ENCODE measurements around the gene UGT2A1.
A peak's percentile ranks its signal among the peaks of the same experiment; 100 is the strongest.

UGT2A1 gene

DNA sequence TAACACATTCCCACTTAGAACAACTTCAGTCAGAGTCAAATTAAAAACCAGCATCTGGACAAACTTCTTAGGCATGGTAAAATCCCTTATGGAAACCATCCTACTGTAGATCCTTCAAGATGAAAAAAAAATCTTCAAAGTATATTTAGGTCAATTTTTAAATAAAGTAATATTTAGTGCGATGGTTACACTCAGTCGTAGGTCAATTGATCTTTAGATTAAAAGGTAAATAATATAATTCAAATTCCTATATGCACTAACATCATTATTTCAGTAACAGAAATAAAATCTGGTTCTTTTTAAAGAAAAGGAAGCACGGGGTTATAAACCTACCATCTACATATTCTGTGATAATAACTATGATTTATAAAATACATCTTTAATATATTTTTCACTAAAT, 13.5 kb downstream of the UGT2A1 start, which contains the start of gene UGT2A2:
UGT2A2 (minus strand) TSS at position 101 of the 400 bp plus-strand sequence; CDS start at position 99, 2 bp downstream.
- ATAC-seq (no peak), DNase-seq (ENCODE audit: low spot score in 2 of 2) (no peak)
- H3K9me3 Mint-ChIP-seq = peaks cover 12% of the 10 kb centered on the region
- no peak within 1 kb of the TSS for H3K27ac Mint-ChIP-seq
- H3K4me1 Mint-ChIP-seq = no peaks in the 10 kb centered on the region
- no peaks in the 10 kb centered on the region for H3K36me3 Mint-ChIP-seq
- H3K4me3 Mint-ChIP-seq = no peak within 1 kb of the TSS

DNA sequence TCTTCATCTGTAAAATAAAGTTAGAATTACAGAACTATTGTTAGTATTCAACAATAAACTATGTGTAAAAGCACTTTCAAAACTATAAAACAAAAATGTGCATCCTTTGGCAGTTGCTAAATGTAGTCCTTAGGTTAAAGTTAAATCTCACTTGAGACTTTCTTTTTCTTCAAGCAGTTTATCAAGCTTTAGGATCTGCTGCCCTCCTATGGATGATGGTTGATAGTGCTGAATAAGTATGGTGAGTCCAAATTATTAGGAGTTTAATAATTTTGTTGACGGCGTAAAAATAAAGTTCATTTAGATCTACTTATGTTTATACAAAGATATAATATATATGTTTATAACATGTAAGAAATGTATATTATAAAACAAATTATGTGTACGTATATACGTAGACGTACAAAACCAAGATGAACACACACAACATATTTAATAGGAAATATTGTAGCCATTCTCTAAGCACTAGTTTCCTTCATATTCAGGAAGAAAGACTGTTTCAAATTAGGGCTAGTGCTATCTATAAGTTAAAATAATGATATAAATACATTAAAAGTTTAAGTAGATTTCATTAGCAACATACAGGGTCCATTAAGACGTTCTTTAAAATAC, 35.9 kb downstream of the UGT2A1 start:
- peaks cover 12% of the 10 kb centered on the region for H3K9me3 Mint-ChIP-seq
- no peak overlapping the region for H3K4me3 Mint-ChIP-seq
- no peaks in the 10 kb centered on the region for H3K4me1 Mint-ChIP-seq
- ATAC-seq = no peak
- no peak for DNase-seq (ENCODE audit: low spot score in 2 of 2)
- no peak overlapping the region for H3K27ac Mint-ChIP-seq
- H3K36me3 Mint-ChIP-seq = no peaks in the 10 kb centered on the region

DNA sequence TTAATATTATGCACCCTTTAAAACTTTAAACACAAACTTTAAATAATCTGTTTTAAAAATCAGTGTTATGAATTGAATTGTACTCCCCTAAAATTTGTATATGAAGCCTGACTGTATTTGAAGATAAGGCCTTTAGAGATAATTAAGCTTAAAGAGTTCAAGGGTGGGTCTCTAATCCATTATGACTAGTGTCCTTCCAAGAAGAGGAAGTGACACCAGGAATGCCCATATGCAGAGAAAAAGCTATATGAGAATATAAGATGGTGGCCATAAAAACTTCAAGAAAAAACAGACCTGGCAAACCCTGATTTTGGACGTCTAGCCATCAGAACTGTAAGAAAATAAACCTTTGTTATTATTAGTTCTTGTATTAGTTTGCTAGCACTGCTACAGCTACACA, 42.6 kb downstream of the UGT2A1 start:
- ATAC-seq (no peak), DNase-seq (ENCODE audit: low spot score in 2 of 2) (no peak)
- Mint-ChIP-seq H3K36me3 (no peaks in the 10 kb centered on the region), H3K4me3 (no peak overlapping the region), H3K4me1 (no peaks in the 10 kb centered on the region), H3K9me3 (peaks cover 3% of the 10 kb centered on the region), H3K27ac (no peak overlapping the region)

DNA sequence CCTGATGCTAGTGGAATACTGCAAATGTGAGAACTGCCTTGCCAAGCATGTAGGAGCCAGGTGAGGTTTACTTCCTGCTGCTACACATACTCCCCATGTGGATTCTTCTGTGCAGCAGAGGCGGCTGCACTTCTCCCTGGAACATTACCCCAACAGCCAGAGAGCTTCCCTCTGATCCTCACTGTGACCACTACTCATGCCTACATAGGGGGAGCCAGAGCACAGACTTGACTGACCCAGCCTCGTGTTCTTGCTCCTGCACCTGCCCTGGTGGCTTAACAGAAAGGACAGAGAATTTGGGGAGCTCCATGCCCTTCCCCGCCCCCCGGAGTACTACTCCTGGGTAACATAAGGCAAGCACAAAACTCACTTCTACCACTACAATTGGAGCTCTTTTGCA, 52.0 kb downstream of the UGT2A1 start:
- peaks cover 4% of the 10 kb centered on the region for H3K9me3 Mint-ChIP-seq

DNA sequence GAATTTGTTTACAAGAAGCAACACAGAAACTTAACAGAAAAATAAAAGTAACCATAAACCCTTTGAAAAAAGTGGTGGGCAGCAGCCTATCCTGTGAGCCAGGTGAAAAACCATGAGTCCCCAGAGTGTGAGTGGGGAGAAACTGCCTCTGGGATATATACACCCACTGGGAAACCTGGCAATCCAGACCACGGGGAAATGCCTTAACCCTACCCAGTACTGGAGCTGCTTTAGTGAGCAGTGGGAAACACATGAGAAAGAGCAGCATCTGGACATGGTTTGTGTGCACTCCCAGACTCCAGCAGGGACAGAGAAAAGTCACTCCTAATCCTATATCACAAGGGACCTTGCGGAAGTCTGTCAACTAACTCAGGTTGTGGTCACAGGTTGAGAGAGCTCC, 53.0 kb downstream of the UGT2A1 start:
- Mint-ChIP-seq H3K4me1 (no peaks in the 10 kb centered on the region), H3K36me3 (no peaks in the 10 kb centered on the region), H3K27ac (no peak overlapping the region), H3K9me3 (peaks cover 6% of the 10 kb centered on the region), H3K4me3 (no peak overlapping the region)
- ATAC-seq (no peak), DNase-seq (ENCODE audit: low spot score in 2 of 2) (no peak)

More for the DNA sequence above, 52.0 kb downstream of the UGT2A1 start:
- Mint-ChIP-seq H3K4me1 (no peaks in the 10 kb centered on the region), H3K27ac (no peak overlapping the region), H3K36me3 (no peaks in the 10 kb centered on the region), H3K4me3 (no peak overlapping the region)
- DNase-seq (ENCODE audit: low spot score in 2 of 2) = no peak
- no peak for ATAC-seq

DNA sequence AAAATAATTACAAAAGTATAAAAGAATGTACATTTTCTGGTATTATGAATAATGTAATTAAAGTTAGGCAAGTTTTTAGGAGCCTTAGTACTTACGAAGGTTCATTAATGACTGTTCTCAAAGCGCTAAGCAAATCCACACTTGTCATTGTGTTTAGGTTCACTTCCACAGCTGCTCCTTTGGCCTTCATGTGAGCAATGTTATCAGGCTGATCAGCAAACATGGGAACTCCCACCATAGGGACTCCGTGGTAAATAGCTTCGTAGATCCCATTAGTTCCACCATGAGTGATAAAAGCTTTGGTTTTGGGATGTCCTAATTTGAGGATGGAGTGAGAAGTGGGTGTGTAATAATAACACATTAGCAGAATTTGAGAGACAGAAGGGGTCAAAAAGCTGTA, 58.7 kb downstream of the UGT2A1 start:
- no peak overlapping the region for H3K4me3 Mint-ChIP-seq
- DNase-seq (ENCODE audit: low spot score in 2 of 2) = no peak

DNA sequence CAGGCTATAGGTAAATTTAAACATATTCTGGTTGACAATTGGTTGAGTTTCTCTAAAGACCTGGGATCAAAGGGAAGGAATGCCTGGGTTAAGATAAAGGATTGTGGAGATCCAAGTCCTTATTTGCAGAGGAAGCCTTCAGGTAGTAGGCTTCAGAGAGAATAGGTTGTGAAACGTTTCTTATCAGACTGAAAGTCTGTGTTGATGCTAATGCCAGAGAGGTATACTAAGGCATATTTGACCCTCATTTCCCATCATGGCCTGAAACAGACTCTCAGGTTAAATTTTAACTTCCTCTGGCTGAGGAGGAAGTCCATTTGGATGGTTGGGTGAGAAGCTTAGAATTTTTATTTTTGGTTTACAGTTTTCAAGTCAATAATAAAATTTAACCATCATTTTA, 61.7 kb downstream of the UGT2A1 start:
- ATAC-seq = no peak
- Mint-ChIP-seq H3K36me3 (no peaks in the 10 kb centered on the region), H3K9me3 (peaks cover 11% of the 10 kb centered on the region), H3K4me1 (no peaks in the 10 kb centered on the region), H3K27ac (no peak overlapping the region), H3K4me3 (no peak overlapping the region)
- DNase-seq (ENCODE audit: low spot score in 2 of 2) = no peak

More for the DNA sequence above, 58.7 kb downstream of the UGT2A1 start:
- no peak for ATAC-seq
- peaks cover 13% of the 10 kb centered on the region for H3K9me3 Mint-ChIP-seq
- no peaks in the 10 kb centered on the region for H3K4me1 Mint-ChIP-seq
- H3K27ac Mint-ChIP-seq = no peak overlapping the region
- H3K36me3 Mint-ChIP-seq = no peaks in the 10 kb centered on the region

DNA sequence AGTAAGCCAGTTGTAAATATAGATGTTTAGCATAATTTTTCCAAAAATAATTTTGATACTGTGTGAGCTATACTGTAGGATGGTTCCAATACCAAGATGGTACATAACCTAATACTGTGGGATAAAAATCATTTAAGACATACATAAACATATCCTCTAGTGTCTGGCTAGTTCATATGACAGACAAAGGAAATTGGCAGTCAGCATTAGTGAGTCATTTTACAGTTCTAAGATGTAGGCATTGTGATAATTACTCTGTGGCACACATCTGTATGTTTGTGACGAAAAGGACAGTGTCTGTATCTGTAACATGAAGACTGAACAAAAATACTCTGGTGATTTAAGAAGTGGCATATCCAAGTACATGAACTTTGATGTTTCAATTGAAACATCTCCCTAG, 63.2 kb downstream of the UGT2A1 start:
- DNase-seq (ENCODE audit: low spot score in 2 of 2) = no peak
- H3K9me3 Mint-ChIP-seq = peaks cover 12% of the 10 kb centered on the region
- no peaks in the 10 kb centered on the region for H3K36me3 Mint-ChIP-seq
- no peak for ATAC-seq
- no peaks in the 10 kb centered on the region for H3K4me1 Mint-ChIP-seq
- H3K27ac Mint-ChIP-seq = no peak overlapping the region
- H3K4me3 Mint-ChIP-seq = no peak overlapping the region

DNA sequence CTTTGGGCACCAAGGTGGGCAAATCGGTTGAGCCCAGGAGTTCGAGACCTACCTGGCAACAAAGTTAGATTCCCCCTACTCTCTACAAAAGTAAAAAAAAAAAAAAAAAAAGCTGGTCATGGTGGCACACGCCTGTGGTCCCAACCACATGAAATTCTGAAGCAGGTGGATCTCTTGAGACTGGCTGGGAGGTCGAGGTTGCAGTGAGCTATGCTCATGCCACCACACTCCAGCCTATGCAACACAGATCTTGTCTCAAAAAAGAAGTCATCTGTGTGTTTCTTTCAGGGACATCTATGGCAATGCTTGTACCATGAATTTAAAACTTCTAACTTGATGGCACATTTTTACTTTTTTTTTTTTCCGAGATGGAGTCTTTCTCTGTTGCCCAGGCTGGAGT, 68.9 kb downstream of the UGT2A1 start:
- ATAC-seq = no peak
- DNase-seq (ENCODE audit: low spot score in 2 of 2) = no peak
- Mint-ChIP-seq H3K9me3 (peaks cover 7% of the 10 kb centered on the region), H3K4me1 (no peaks in the 10 kb centered on the region), H3K36me3 (no peaks in the 10 kb centered on the region), H3K27ac (no peak overlapping the region), H3K4me3 (no peak overlapping the region)

DNA sequence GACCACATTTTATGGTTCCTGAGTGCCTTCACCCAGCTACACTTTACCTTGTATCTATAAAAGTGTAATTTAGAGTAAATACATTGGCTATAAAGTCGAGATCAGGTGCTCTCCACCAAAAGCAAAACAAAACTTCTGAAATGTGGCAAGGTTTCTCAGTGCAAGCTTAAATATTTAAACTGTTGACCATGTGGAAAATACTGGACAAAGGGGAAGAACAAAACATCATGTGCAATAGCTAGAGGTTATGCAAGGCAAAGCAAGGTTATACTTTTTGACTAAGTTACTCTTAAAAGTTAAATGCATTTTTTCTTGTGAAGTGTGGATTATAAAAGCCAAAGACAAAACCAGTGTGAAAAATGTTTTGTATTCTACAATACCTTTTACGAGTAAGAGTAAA, 69.5 kb downstream of the UGT2A1 start:
- H3K4me1 Mint-ChIP-seq = no peaks in the 10 kb centered on the region
- H3K27ac Mint-ChIP-seq = no peak overlapping the region
- no peaks in the 10 kb centered on the region for H3K36me3 Mint-ChIP-seq
- DNase-seq (ENCODE audit: low spot score in 2 of 2) (no peak), ATAC-seq (no peak)
- H3K4me3 Mint-ChIP-seq = no peak overlapping the region
- peaks cover 8% of the 10 kb centered on the region for H3K9me3 Mint-ChIP-seq

DNA sequence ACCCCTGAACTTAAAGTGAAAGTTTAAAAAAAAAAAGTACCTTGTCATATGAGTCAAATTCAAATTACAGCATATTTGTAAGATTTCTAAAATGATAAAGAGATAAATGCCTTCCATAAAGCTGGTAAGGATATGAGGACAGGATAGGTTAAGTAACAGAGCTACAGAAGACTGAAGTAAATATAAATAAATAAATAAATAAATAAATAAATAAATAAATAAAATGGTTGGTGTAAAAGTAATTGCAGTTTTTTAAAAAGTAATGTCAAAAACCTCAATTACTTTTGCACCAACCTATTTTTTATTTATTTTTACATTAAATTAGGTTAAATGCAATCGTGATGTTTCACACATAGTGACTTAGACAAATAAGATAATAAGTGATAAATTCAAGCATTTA, 75.8 kb downstream of the UGT2A1 start:
- Mint-ChIP-seq H3K36me3 (no peaks in the 10 kb centered on the region), H3K27ac (no peak overlapping the region), H3K9me3 (peaks cover 13% of the 10 kb centered on the region), H3K4me1 (no peaks in the 10 kb centered on the region), H3K4me3 (no peak overlapping the region)
- DNase-seq (ENCODE audit: low spot score in 2 of 2) = no peak
- ATAC-seq = no peak

DNA sequence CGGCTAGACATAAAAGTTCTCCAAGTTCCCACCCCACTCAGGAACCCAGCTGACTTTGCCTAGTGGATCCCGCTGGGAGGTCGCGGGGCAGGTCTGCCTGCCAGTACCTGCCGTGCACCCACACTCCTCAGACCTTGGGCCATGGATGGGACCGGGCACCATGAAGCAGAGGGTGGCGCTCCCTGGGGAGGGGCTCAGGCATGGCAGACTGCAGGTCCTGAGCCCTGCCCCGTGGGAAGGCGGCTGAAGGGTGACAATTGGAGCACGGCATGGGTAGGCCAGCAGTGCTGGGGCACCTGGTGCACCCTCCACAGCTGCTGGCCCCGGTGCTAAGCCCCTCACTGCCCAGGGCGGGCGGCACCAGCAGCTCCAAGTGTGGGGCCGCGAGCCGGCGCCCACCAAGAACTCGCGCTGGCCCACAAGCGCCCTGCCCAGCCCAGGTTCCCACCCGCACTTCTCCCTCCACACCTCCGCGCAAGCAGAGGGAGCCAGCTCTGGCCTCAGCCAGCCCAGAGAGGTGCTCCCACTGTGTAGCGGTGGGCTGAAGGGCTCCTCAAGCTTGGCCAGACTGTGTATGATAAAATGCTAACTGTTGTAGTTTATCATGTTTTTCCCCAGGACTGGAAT, 76.7 kb downstream of the UGT2A1 start:
- no peaks in the 10 kb centered on the region for H3K36me3 Mint-ChIP-seq
- ATAC-seq (peak; percentile 51), DNase-seq (ENCODE audit: low spot score in 2 of 2) (no peak)
- no peaks in the 10 kb centered on the region for H3K4me1 Mint-ChIP-seq
- H3K27ac Mint-ChIP-seq = no peak overlapping the region
- H3K9me3 Mint-ChIP-seq = peaks cover 14% of the 10 kb centered on the region
- H3K4me3 Mint-ChIP-seq = no peak overlapping the region

DNA sequence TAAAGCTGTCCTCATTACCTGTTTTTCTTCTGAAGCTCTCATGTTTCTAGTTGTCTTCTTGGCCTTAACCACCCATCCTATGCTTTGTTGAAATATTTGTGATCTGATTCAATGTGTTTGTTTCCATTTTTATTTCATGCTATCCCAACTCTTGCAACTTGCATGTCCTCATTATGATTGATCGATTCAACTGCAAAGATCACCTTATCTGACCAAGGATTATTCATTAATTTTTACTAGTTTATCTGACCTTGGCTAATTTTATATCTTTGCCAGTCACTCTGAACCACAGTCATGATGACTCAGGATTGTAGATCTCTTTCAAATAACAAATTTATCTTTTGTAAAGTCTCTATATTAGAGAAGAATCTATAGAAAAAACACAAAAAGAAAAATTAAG, 84.3 kb downstream of the UGT2A1 start:
- Mint-ChIP-seq H3K36me3 (no peaks in the 10 kb centered on the region), H3K4me3 (no peak overlapping the region)
- no peak for ATAC-seq

DNA sequence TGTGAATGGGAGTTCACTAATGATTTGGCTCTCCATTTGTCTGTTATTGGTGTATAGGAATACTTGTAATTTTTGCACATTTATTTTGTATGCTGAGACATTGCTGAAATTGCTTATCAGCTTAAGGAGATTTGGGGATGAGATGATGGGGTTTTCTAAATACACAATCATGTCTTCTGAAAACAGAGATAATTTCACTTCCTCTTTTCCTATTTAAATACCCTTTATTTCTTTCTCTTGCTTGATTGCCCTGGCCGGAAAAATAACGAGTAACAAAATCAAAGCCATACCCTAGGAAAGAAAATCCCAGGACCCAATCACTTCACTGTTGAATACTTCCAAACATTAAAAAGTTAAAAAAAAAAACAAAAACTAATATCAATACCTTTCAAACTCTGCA, 89.6 kb downstream of the UGT2A1 start:
- no peaks in the 10 kb centered on the region for H3K36me3 Mint-ChIP-seq
- H3K4me1 Mint-ChIP-seq = no peaks in the 10 kb centered on the region
- ATAC-seq (no peak), DNase-seq (ENCODE audit: low spot score in 2 of 2) (no peak)
- peaks cover 15% of the 10 kb centered on the region for H3K9me3 Mint-ChIP-seq
- no peak overlapping the region for H3K27ac Mint-ChIP-seq
- H3K4me3 Mint-ChIP-seq = no peak overlapping the region

More for the DNA sequence above, 84.3 kb downstream of the UGT2A1 start:
- DNase-seq (ENCODE audit: low spot score in 2 of 2) = no peak
- Mint-ChIP-seq H3K27ac (no peak overlapping the region), H3K9me3 (peaks cover 5% of the 10 kb centered on the region), H3K4me1 (no peaks in the 10 kb centered on the region)

DNA sequence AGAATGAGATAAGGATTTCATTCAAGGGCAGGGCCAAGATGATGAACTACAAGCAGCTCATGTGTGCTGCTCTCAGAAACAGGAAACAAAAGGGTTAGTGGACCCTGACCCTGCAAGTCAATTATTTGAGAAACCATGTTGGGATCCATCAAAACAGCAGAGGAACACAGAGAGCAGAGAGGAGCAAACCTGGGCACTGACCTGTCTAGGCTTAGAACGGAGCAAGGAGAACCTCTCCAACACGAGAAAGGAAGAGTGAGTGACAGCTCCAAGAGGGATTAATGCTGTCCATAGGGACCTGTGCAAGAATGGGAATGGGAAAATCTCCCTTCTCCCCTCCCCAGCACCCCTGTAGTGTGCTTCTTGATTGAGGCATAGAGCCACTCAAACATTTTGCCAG, 103.4 kb downstream of the UGT2A1 start:
- H3K36me3 Mint-ChIP-seq = no peaks in the 10 kb centered on the region

DNA sequence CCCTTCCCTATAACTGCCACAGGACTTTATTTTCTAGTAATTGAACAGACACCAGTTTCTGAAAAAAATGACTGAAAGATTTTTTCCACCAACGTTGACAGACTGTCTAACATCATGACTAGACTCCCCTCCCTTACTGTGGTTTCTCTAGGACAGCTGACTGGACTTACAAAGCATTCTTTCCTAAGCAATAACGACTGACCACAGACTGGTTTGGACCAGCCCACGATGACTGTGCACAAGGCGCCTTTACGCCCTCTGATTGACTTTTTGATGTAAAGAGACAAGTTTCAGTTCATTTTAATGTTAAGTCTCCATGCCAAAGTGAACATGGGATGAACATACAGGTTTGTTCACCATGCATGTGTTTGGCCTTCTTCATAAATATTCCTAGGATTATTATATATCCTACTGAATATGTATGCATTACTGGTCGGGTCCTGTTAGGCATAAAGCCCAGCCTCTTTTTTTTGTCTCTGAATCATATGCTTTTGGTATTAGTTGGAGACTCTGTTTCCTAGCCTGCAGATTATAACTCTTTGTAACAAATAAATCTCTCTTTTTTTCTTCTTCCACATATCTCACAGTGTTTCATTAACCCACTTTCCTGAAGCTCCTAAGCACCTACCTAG, 106.8 kb downstream of the UGT2A1 start:
- DNase-seq (ENCODE audit: low spot score in 2 of 2) = no peak
- Mint-ChIP-seq H3K27ac (no peak overlapping the region), H3K4me1 (no peaks in the 10 kb centered on the region), H3K9me3 (peaks cover 5% of the 10 kb centered on the region), H3K4me3 (no peak overlapping the region), H3K36me3 (no peaks in the 10 kb centered on the region)
- ATAC-seq = no peak

More for the DNA sequence above, 103.4 kb downstream of the UGT2A1 start:
- Mint-ChIP-seq H3K4me3 (no peak overlapping the region), H3K27ac (no peak overlapping the region), H3K9me3 (peaks cover 12% of the 10 kb centered on the region), H3K4me1 (no peaks in the 10 kb centered on the region)
- DNase-seq (ENCODE audit: low spot score in 2 of 2) (no peak), ATAC-seq (no peak)
